Upper lobe of right lung (tissue), 1 donor: ENCODE results near the gene PVR. TPM values are rescaled to one million over a fixed set of nuclear protein-coding genes. Genes with fewer than 3 reads are reported as not detected.
"Not testable (repeated sequence)": the region's sequence is repeated elsewhere in the genome, so short reads cannot be mapped to it uniquely, and the experiment has no call there.

Experiments used
- ATAC-seq: fragments of 200-7000 bp; cut with Tn5 transposase; one replicate; pipeline ENCODE4 v1.9.1; 2020; ENCODE audit warnings: mild to moderate bottlenecking, moderate library complexity
- DNase-seq: peaks from one replicate; pipeline ENCODE4 v3.0.0-alpha.2; 2020
- H3K27ac ChIP-seq: fragments of 200-600 bp; one replicate; pipeline ENCODE4 v1.8.0; 2022
- H3K27me3 ChIP-seq: fragments of 200-600 bp; one replicate; pipeline ENCODE4 v1.8.0; 2022; ENCODE audit warnings: mild to moderate bottlenecking
- H3K36me3 ChIP-seq: fragments of 200-600 bp; one replicate; pipeline ENCODE4 v1.8.0; 2022
- H3K4me1 ChIP-seq: fragments of 200-600 bp; one replicate; pipeline ENCODE4 v1.8.0; 2022
- H3K4me3 ChIP-seq: fragments of 200-600 bp; one replicate; pipeline ENCODE4 v1.8.0; 2022; ENCODE audit warnings: mild to moderate bottlenecking
- H3K9me3 ChIP-seq: fragments of 200-600 bp; one replicate; pipeline ENCODE4 v1.8.0; 2022
- CTCF ChIP-seq: fragments of 200-600 bp; IDR thresholded peaks from one replicate; pipeline ENCODE4 v1.8.0; 2022; ENCODE audit warnings: antibody characterized with exemption
- intact Hi-C: fragments of 100-400 bp; cut with DNase I; formaldehyde crosslinking; loops from one replicate; pipeline ENCODE4 v1.11.0; 2022
- total RNA-seq: library from RNA; stranded (reverse); fragmentation: NEBNext Ultra II Directional; extraction: Animal tissue kit (Norgen Biotek cat#: 25700); gene quantifications from one replicate; pipeline ENCODE4 v1.2.1, GENCODE V29; 2021
- donor health status: DM: no; HTN: yes; CAD: no; lungs with severe emphysema.

PVR gene
- total RNA-seq, 1 donor from 2014 or later: 40.8 TPM

- H3K36me3 ChIP-seq: no peaks in the 10 kb centered on the region
- H3K27me3 ChIP-seq: no peaks in the 10 kb centered on the region
- H3K9me3 ChIP-seq: no peaks in the 10 kb centered on the region
- H3K27ac ChIP-seq: no peak overlapping the region
- no peak for DNase-seq
- TF ChIP-seq CTCF: no peak
- ATAC-seq: no peak
- no peaks in the 10 kb centered on the region for H3K4me1 ChIP-seq
- H3K4me3 ChIP-seq: no peak overlapping the region
- intact Hi-C loops: no loop called here
Measured at GRCh38 chr19:44705502-44706010, 61.8 kb downstream of the PVR start.

- Histone ChIP-seq H3K27ac (no peak overlapping the region), H3K4me3 (no peak overlapping the region), H3K9me3 (no peaks in the 10 kb centered on the region), H3K36me3 (no peaks in the 10 kb centered on the region), H3K27me3 (no peaks in the 10 kb centered on the region), H3K4me1 (no peaks in the 10 kb centered on the region)
- no peak for DNase-seq
- TF ChIP-seq CTCF: no peak
- ATAC-seq: no peak
- intact Hi-C loops: no loop called here
Measured at GRCh38 chr19:44706506-44707236, 63.0 kb downstream of the PVR start.

- intact Hi-C loops: no loop called here
- Histone ChIP-seq H3K36me3 (no peaks in the 10 kb centered on the region), H3K4me3 (no peak overlapping the region), H3K27me3 (no peaks in the 10 kb centered on the region), H3K9me3 (no peaks in the 10 kb centered on the region), H3K4me1 (no peaks in the 10 kb centered on the region), H3K27ac (no peak overlapping the region)
- ATAC-seq (no peak), DNase-seq (no peak)
- no peak for TF ChIP-seq CTCF
Measured at GRCh38 chr19:44707794-44708193, 64.1 kb downstream of the PVR start.

GRCh38 chr19:44708940-44709339 is 65.2 kb downstream of the PVR start:
- DNase-seq: no peak
- Histone ChIP-seq H3K27ac (no peak overlapping the region), H3K4me3 (no peak overlapping the region), H3K27me3 (no peaks in the 10 kb centered on the region), H3K36me3 (no peaks in the 10 kb centered on the region), H3K9me3 (no peaks in the 10 kb centered on the region), H3K4me1 (no peaks in the 10 kb centered on the region)
- no peak for ATAC-seq
- TF ChIP-seq CTCF: no peak
- intact Hi-C loops: no loop called here

GRCh38 chr19:44709434-44710266 is 65.9 kb downstream of the PVR start:
- H3K27me3 ChIP-seq, H3K4me3 ChIP-seq, H3K9me3 ChIP-seq, H3K36me3 ChIP-seq, intact Hi-C loops, H3K27ac ChIP-seq, H3K4me1 ChIP-seq, ATAC-seq, DNase-seq: not testable (repeated sequence)

- H3K27ac ChIP-seq: no peak overlapping the region
- H3K36me3 ChIP-seq: no peaks in the 10 kb centered on the region
- no peaks in the 10 kb centered on the region for H3K4me1 ChIP-seq
- no peak for TF ChIP-seq CTCF
- intact Hi-C loops: no loop called here
- no peak overlapping the region for H3K4me3 ChIP-seq
- no peaks in the 10 kb centered on the region for H3K9me3 ChIP-seq
- DNase-seq (no peak), ATAC-seq (no peak)
- no peaks in the 10 kb centered on the region for H3K27me3 ChIP-seq
Measured at GRCh38 chr19:44710483-44710882, 66.8 kb downstream of the PVR start.
